Measurements from ENCODE around the gene CD63.

GRCh38 chr12:55744340-55745030 is 15.7 kb upstream of the CD63 start:
- no peak for TF ChIP-seq ATF2 (CRISPR knock-in tag; IDR thresholded peaks at IDR 0.05)
- TF ChIP-seq SMYD3 (CRISPR knock-in tag; IDR thresholded peaks at IDR 0.05) = no peak
- TF ChIP-seq SETDB1 (CRISPR knock-in tag; IDR thresholded peaks at IDR 0.05; ENCODE audit: borderline replicate concordance) = no peak
- no peak for TF ChIP-seq MXD3 (CRISPR knock-in tag; IDR thresholded peaks at IDR 0.05)
- TF ChIP-seq ZZZ3 (CRISPR knock-in tag; IDR thresholded peaks at IDR 0.05; ENCODE audit: borderline replicate concordance) = no peak
- no peak for TF ChIP-seq GABPB1 (CRISPR knock-in tag; IDR thresholded peaks at IDR 0.05)
- TF ChIP-seq ZFP1 (CRISPR knock-in tag; IDR thresholded peaks at IDR 0.05) = no peak
- TF ChIP-seq RNF2 (conservative IDR thresholded peaks at IDR 0.05; ENCODE audit: low read depth) = no peak
- TF ChIP-seq ZNF280D (CRISPR knock-in tag; IDR thresholded peaks at IDR 0.05) = no peak
- no peak for TF ChIP-seq FOXO4 (CRISPR knock-in tag; conservative IDR thresholded peaks at IDR 0.05)

All from HepG2 (cell line).